GM18498 (cell line): ENCODE results near the gene ARL15.
"Not testable (repeated sequence)": the region's sequence is repeated elsewhere in the genome, so short reads cannot be mapped to it uniquely, and the experiment has no call there.

Experiments used
- ATAC-seq: cut with Tn5 transposase; IDR thresholded peaks from one replicate; pipeline ENCODE4 v1.9.1; 2021; ENCODE audit warnings: mild to moderate bottlenecking, moderate library complexity; ENCODE audit not compliant: unreplicated experiment

ARL15 gene

GRCh38 chr5:54310433-54311175 lies at the start of gene ARL15:
TSS of gene ARL15 (minus strand) at chr5:54310573.
- ATAC-seq: peak; percentile 96

DNA sequence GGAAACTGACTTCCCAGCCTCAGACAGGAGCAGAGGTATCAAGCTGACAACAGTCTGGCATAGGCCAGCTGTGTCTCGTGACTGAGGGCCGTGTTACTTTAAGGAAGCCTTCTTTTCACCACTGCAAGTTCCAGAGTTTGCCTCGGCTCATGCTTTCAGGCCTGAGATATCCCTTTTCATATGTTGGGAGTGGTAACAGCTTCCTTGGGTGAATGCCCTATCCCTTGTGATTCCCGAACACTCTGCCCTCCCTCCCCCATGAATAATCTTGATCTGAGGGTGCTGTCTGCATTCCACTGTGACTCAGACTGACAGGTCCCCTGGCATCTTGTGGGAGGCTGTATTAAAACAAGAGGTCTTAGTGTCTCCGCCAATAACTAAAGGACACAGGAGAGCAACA lies 49.7 kb upstream of the ARL15 start:
- no peak for ATAC-seq

DNA sequence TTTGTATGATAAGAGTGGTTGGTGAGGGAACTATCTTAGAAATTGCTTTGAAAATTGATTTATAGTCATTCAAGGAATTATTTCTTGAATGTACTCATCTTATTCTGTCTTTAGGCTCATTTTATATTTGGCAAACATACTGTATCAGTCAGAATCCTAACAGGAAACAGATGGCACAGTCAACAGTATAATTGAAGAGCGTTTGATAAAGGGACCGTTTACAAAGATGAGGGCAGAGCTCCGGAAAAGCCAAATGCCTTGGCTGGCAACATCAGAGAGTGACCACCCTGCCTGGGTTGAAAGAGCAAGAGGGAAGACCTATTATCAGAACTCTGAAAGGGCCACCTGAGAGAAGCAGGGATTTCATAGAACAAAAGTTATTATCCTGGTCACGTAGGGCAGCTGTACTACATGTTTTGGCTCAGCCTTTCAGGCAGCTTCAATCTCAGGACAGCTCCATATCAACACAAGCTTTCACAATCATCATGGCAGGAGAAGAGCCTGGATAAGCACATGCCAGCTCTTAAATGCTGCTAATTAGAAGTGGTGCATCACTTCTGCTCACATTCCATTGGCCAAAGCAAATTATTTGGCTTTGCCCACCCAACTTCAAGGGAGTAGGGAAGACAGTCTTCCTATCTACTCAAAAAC lies 47.2 kb upstream of the ARL15 start:
- ATAC-seq: no peak

- ATAC-seq: not testable (repeated sequence)
Observed at GRCh38 chr5:54353933-54354564, 43.7 kb upstream of the ARL15 start.

GRCh38 chr5:54352580-54352979 lies 42.2 kb upstream of the ARL15 start:
- ATAC-seq: not testable (repeated sequence)

DNA sequence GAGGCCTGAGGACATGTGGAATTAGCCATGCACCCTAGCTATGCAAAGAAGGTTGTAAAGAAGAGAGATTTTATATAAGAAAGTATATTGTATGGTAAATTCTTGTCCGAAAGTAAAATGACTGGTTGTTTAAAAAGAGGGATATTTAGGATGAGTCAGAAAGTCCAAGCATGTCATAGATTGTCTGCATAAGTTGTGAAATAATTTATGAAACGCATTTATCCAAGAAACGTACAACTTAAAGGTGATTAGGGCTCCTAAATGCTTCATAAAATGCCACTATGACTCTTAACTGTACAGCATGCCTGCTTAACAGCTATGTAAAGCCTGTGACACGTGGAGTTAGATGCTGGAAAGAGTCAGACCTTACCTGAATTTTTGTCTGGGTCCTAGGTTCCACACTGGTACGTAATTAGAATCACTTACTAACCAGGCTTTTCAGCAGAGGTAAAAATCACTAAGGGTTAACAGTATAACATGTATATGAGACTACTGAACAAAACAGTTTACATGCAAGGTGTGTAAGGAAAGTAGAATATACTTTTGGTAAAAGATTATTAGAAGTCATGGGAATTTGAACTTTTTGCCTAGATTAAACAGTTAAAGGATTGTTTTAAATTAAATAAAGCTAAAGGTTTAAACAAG lies 37.0 kb upstream of the ARL15 start:
- ATAC-seq: no peak

GRCh38 chr5:54344653-54345052 lies 34.3 kb upstream of the ARL15 start:
- ATAC-seq: no peak

- no peak for ATAC-seq
Observed at GRCh38 chr5:54341971-54342370, 31.6 kb upstream of the ARL15 start.

DNA sequence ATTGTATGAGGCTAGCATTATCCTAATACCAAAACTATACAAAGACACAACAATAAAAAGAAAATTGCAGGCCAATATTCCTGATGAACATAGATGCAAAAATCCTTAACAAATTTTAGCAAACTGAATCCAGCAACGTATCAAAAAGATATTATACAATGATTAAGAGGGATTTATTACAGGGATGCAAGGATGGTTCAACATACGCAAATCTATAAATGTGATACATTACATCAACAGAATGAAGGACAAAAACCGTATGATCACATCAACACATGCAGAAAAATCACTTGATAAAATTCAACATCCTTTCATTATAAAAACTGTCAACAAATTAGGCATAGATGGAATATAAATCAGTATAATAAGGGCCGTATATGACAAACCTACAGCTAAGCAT lies 27.1 kb upstream of the ARL15 start:
- no peak for ATAC-seq

GRCh38 chr5:54332720-54333119 lies 22.3 kb upstream of the ARL15 start:
- ATAC-seq: no peak

GRCh38 chr5:54329731-54330709 lies 19.6 kb upstream of the ARL15 start:
- ATAC-seq: no peak

DNA sequence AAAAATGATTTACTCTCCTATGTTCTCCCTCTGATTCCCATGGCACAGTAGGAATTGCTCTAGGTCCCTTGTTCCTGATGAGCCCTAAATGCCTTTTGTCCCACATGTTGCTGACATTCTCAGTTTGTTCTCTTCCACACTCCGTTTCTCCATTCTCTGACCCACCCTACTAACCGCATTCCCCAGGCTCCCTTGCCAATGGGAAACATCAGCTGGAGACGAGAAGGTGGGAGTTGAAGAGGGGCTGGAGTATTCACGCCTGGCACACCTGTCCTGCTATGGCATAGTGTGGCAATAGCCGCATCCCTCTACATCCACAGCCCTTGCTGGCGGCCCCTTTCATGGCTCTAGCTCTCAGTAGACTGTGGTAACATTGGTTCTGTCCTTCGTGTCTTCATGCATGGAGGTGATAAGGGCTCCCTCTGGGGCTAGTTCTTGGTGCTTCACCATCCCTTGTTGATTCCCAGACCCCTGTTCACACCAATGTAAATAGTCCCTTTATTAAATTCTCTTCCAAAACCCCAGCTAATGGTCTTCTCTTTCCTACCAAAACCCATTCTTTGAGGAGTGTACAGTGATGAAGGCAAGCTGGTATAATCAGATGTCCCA lies 16.4 kb upstream of the ARL15 start:
- ATAC-seq: no peak

DNA sequence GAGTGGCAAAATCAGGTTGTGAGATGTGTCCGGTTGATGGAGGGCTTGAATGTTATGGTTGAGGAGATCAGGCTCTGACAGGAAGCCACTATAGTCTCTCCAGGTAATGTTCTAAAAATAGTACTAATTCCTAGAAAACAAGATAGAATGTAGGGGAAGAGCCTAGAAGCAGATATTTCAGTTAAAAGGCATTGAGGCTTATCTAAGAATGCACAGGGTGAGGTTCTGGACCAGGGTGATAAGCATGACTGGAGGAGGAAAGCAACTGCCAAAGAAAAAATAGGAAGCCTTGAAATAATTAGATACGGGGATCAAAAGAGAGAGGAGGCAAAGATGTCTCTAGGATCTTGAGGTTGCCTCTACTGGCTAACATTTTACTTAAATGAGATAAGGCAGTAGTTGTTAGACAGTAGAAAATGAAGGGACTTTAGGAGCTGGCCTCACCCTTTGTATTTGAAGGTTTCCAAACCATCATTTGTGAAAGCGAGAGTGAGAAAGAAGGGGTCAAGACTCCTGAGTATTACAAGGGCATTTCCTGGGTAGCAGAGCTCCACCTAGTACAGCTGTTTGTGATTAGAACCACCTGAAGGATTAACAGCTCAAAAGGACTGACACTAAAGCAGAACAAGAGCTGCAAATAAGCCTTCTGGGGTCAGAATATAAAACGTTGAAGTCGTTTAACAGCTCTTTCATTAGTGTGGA lies 15.4 kb upstream of the ARL15 start:
- peak; percentile 72 for ATAC-seq

GRCh38 chr5:54325272-54325609 lies 14.9 kb upstream of the ARL15 start:
- no peak for ATAC-seq

DNA sequence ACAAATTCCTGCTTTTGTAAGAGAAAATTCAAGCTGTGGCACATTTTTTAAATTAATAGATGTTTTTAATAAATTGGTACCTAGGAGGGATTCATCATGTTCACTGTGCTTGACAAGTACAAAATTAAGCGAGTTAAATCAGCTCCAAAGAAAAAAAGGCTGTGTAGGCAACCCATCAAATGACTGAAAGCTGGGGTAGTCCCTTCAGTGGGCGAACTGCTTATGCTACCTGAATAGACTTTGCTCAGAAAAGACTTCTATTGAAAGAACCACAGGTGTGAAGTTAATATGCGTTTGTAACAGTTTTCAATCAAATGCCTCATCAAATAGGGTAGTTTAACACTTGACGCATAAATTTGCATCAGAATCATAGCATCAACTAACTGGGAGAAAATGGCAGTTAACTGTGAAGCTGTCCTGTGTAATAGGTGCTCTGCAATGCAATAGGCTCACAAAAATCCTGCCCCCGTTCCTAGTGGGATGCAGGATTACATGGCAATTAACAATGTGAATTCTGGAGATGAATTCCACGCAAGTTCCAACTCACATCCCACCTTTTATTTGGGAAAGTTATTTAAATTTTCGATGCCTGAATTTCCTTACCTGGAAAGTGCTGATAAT lies 14.4 kb upstream of the ARL15 start:
- no peak for ATAC-seq

DNA sequence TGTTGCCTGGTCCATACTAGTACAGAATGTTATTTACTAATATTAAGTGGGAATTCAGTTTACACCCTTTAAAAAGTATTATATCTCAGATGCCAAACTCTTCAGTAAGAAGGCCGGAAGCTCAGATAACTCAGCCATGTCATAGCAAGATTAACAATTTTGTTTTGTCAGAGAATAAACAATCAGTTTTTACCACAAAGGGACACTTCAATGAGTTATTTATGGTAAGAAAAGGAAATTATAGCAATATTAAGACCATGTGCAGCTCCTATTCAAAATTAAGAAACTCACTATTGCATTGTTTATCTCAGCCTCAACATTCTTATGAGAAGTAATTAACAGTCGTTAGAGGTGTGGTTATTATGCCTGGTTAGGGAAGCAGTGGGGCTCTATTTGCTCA lies 13.1 kb upstream of the ARL15 start:
- no peak for ATAC-seq

- ATAC-seq: no peak
Observed at GRCh38 chr5:54320256-54320655, 9.9 kb upstream of the ARL15 start.

- ATAC-seq: no peak
Observed at GRCh38 chr5:54317511-54318260, 7.3 kb upstream of the ARL15 start.
